Measurements from ENCODE around the gene CLPSL1. TPM values are rescaled to one million over a fixed set of nuclear protein-coding genes. Genes with fewer than 3 reads are reported as not detected.

CLPSL1 gene
- total RNA-seq, 1 experiment from 2014 or later = not detected

DNA sequence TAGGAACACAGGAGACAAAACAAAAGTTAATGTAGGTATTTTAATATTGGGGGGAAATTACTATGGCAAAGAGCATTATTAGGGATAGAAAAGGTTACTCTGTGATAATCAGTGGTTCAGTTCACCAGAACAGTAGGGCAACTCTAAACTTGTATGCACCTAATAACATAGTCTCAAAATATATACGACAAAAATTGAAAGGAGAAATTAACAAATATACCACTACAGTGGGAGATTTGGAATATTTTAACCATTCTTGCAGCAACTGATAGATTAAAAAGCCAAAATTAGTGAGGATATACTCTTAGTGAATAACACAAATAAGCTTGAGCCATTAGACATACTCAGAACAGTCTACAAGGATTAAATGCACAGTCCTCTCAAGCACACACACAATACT is 32.9 kb upstream of the CLPSL1 start:
- TF ChIP-seq, protein P1, sequence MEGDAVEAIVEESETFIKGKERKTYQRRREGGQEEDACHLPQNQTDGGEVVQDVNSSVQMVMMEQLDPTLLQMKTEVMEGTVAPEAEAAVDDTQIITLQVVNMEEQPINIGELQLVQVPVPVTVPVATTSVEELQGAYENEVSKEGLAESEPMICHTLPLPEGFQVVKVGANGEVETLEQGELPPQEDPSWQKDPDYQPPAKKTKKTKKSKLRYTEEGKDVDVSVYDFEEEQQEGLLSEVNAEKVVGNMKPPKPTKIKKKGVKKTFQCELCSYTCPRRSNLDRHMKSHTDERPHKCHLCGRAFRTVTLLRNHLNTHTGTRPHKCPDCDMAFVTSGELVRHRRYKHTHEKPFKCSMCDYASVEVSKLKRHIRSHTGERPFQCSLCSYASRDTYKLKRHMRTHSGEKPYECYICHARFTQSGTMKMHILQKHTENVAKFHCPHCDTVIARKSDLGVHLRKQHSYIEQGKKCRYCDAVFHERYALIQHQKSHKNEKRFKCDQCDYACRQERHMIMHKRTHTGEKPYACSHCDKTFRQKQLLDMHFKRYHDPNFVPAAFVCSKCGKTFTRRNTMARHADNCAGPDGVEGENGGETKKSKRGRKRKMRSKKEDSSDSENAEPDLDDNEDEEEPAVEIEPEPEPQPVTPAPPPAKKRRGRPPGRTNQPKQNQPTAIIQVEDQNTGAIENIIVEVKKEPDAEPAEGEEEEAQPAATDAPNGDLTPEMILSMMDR (IDR thresholded peaks at IDR 0.05; ENCODE audit: unreplicated experiment) = no peak
- CTCF ChIA-PET = no interaction called here
- Mint-ChIP-seq H3K27me3 (ENCODE audit: unreplicated experiment) (peaks cover 25% of the 10 kb centered on the region), H3K4me1 (ENCODE audit: low read depth, unreplicated experiment) (peaks cover 5% of the 10 kb centered on the region), H3K4me3 (ENCODE audit: low read depth, unreplicated experiment) (no peak overlapping the region), H3K9me3 (ENCODE audit: low read depth, unreplicated experiment) (no peaks in the 10 kb centered on the region), H3K27ac (ENCODE audit: unreplicated experiment) (no peak overlapping the region), H3K36me3 (ENCODE audit: insufficient read depth, unreplicated experiment) (no peaks in the 10 kb centered on the region)
- no TSS peak for BruUV-seq (replicated peaks)
- no peak for DNase-seq
- intact Hi-C loops (cut with micrococcal nuclease; ENCODE audit: unreplicated experiment) = no loop called here

DNA sequence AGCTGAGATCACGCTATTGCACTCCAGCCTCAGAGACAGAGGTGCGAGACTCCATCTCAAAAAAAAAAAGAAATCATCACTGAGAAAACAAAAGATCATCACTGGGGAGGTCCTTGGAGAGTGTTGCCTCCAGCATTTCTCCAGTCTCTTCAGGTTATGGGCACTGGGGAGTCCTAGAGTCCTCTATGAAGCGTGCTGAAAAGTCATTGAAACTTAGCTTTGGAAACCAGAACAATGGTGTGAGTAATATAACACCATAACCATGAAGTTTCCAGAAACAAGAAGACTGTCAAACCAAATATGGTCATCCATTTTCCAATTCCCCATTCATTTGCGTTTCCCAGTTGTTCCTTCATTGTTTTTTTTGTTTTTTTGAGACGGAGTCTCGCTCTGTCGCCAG is 30.3 kb upstream of the CLPSL1 start:
- no peak for DNase-seq
- Mint-ChIP-seq H3K4me1 (ENCODE audit: low read depth, unreplicated experiment) (peaks cover 19% of the 10 kb centered on the region), H3K27ac (ENCODE audit: unreplicated experiment) (no peak overlapping the region), H3K4me3 (ENCODE audit: low read depth, unreplicated experiment) (no peak overlapping the region), H3K9me3 (ENCODE audit: low read depth, unreplicated experiment) (no peaks in the 10 kb centered on the region), H3K27me3 (ENCODE audit: unreplicated experiment) (peaks cover 25% of the 10 kb centered on the region), H3K36me3 (ENCODE audit: insufficient read depth, unreplicated experiment) (no peaks in the 10 kb centered on the region)
- TF ChIP-seq, protein P1 (IDR thresholded peaks at IDR 0.05; ENCODE audit: unreplicated experiment) = no peak
- CTCF ChIA-PET = interaction anchor here (0.7 to 1.0 kb wide), 2 partner anchors 14 to 51 kb away, joined by 3 read pairs; partner anchors contain the start of gene ARMC12
- BruUV-seq (replicated peaks) = no TSS peak
- intact Hi-C loops (cut with micrococcal nuclease; ENCODE audit: unreplicated experiment) = loop anchor here (10.0 kb wide), 1 partner anchor 194 kb away; no protein-coding TSS in a partner anchor

DNA sequence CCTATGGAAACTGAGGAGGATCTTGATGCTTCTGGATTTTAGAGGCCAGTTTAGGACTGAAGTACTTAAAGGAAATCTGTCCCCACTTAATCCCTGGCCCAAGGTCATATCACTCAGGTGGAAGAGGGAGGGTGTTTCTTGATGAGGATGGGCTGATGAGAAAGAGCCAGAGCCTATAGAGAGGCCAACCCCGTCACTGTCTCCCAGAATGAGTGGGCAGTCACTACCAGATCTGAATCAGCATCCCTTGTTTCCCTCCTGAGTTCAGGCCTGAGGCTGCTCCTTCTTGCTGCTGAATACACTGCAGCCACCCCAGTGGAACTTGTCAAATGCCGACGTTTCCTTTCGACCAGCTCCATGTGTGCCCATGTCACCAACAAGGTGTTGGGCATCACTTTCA is 29.2 kb upstream of the CLPSL1 start:
- Mint-ChIP-seq H3K36me3 (ENCODE audit: insufficient read depth, unreplicated experiment) (no peaks in the 10 kb centered on the region), H3K4me3 (ENCODE audit: low read depth, unreplicated experiment) (no peak overlapping the region), H3K4me1 (ENCODE audit: low read depth, unreplicated experiment) (peaks cover 21% of the 10 kb centered on the region), H3K9me3 (ENCODE audit: low read depth, unreplicated experiment) (no peaks in the 10 kb centered on the region), H3K27me3 (ENCODE audit: unreplicated experiment) (peaks cover 16% of the 10 kb centered on the region), H3K27ac (ENCODE audit: unreplicated experiment) (no peak overlapping the region)
- TF ChIP-seq, protein P1 (IDR thresholded peaks at IDR 0.05; ENCODE audit: unreplicated experiment) = no peak
- CTCF ChIA-PET = interaction anchor here (0.6 to 1.3 kb wide), 3 partner anchors 11 to 229 kb away, joined by 3 read pairs; no protein-coding TSS in a partner anchor
- no peak for DNase-seq
- intact Hi-C loops (cut with micrococcal nuclease; ENCODE audit: unreplicated experiment) = loop anchor here (10.0 kb wide), 1 partner anchor 193 kb away; no protein-coding TSS in a partner anchor
- BruUV-seq (replicated peaks) = no TSS peak

DNA sequence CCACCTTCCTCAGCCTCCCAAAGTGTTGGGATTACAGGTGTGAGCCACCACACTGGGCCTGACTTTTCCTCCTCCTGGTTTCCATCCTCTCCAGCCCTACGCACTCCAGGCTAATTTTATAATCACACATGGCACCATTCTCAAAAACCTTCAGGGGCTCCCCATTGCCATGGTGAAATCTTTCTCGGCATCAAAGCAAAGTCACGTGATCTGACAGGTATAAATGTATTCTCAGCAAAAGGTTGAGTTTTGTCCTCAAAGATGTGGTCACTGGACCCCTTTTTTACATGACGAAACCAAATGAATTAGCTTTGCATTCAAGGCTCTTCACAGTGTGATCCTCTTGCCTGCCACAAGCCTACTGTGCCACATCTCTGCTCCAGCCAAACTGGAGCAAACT is 28.5 kb upstream of the CLPSL1 start:
- Mint-ChIP-seq H3K4me3 (ENCODE audit: low read depth, unreplicated experiment) (no peak overlapping the region), H3K27ac (ENCODE audit: unreplicated experiment) (no peak overlapping the region), H3K36me3 (ENCODE audit: insufficient read depth, unreplicated experiment) (no peaks in the 10 kb centered on the region), H3K27me3 (ENCODE audit: unreplicated experiment) (peaks cover 16% of the 10 kb centered on the region), H3K4me1 (ENCODE audit: low read depth, unreplicated experiment) (peaks cover 21% of the 10 kb centered on the region), H3K9me3 (ENCODE audit: low read depth, unreplicated experiment) (no peaks in the 10 kb centered on the region)
- no TSS peak for BruUV-seq (replicated peaks)
- intact Hi-C loops (cut with micrococcal nuclease; ENCODE audit: unreplicated experiment) = loop anchor here (10.0 kb wide), 1 partner anchor 192 kb away; no protein-coding TSS in a partner anchor
- TF ChIP-seq, protein P1 (IDR thresholded peaks at IDR 0.05; ENCODE audit: unreplicated experiment) = no peak
- CTCF ChIA-PET = interaction anchor here (1.3 kb wide), 1 partner anchor 230 kb away, joined by 3 read pairs; no protein-coding TSS in a partner anchor
- DNase-seq = no peak

Data from Calu3 (cell line).